Epidermal melanocyte (primary cell): ENCODE results near the gene EPHA2.
"Not testable (repeated sequence)": the region's sequence is repeated elsewhere in the genome, so short reads cannot be mapped to it uniquely, and the experiment has no call there.

Experiments used
- DNase-seq: peaks from one replicate; pipeline ENCODE4 v3.0.0; 2011; ENCODE audit warnings: low spot score; ENCODE audit not compliant: insufficient read length

EPHA2 gene

DNA sequence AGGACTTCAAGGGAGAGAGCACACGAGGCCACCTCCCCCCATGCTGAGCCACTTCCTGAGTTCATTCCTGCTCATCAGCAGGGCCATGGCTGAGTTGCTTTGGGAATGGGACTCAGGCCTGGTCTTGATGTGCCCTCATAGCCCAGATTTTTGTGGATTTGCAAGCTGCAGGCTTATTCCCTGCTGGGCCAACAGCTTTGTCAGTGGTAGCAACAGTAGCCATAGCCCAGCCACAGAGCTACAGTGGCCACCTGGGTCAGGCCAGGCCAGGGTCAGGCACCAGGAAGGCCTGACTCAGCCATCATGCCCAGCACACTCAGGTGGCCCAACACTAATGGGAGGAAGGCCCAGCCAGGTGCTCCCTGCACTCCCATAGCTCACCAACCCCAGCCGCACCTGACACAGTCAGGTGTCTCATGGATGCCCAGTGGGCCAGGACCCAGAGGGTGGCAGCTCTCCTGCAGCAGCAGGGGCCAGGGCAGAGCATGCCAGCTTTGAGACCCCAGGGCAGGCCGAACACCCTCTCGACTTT, 33.5 kb downstream of the EPHA2 start:
- no peak for DNase-seq

DNA sequence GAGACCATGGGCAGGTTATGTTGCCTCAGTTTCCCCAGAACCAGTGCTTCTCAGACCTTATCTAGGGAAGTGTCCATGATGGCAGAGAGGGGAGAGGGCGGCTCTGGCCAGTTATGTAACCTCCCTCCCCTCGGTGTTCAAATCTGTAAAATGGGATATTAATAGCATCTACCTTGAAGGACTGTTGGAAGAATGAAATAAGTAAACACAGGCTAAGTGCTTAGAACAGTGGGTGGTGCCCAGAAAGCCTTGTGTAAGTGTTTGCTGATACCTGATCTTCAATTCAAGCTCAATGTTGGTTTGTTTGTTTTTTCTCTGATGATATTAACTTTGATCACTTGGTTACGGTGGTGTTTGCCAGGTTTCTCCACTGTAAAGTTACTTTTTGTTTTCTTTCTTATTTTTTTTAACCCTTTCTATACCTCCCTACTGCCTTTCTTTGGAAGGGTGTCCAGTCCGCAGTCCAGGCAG, 34.9 kb downstream of the EPHA2 start:
- no peak for DNase-seq

GRCh38 chr1:16120407-16120806, 35.5 kb downstream of the EPHA2 start:
- DNase-seq: no peak

DNA sequence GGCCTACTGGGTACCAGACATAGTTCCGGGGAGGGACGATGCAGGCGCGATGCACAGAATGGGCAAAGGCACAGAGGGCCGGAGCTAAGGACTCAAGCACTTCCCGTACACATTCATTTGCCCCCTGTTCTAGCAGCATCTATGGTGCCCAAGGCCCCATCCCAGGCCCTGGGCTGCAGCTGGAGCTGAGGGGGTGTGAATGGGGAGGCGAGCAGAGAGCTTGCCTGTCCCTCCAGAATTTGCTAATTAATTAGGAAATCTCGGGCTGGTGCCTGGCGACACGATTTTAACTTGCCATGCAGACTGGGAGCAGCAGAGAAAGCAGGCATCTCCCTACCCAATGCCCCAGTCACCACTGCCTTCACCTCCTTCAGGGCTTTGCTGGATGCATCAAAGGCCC, 35.9 kb downstream of the EPHA2 start:
- no peak for DNase-seq

GRCh38 chr1:16119504-16119903, 36.4 kb downstream of the EPHA2 start:
- DNase-seq: no peak

DNA sequence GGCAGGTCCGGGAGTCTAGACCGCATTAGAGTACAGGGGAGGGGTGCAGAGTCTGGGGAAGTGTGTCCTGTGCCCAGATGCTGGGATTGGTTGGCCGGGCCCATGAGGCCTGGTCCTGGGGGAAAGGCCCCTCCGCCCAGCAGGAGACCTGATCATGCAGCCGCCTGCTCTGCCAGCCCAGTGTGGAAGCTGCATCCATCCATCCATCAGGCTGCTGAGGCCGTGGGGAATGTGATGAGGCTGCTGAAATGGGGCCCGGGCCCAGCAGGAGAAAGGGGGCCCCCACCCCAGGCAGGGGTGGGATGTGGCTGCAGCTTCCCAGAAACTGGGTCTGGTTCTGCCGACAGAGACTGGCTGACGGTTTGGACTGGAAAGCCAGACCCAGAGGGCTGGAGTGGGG, 37.2 kb downstream of the EPHA2 start:
- no peak for DNase-seq

DNA sequence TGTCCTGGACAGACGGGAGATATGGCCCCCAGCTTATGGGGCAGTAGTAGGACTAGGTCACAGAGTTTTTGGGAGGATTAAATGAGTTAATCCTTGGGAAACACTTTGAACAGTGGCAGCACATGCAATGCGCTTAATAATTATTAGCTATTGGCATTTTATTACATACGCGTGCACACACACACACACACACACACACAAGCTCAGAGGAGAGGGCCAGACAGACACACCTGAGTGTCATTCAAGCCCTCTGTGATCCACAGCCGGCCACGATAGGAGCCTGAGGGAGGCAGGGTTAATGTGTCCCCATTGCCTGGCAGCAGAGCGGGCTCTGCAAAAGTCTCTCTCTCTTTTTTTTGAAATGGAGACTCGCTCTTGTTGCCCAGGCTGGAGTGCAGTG, 37.9 kb downstream of the EPHA2 start:
- DNase-seq: no peak

- no peak for DNase-seq
Observed at GRCh38 chr1:16117369-16117768, 38.5 kb downstream of the EPHA2 start.

DNA sequence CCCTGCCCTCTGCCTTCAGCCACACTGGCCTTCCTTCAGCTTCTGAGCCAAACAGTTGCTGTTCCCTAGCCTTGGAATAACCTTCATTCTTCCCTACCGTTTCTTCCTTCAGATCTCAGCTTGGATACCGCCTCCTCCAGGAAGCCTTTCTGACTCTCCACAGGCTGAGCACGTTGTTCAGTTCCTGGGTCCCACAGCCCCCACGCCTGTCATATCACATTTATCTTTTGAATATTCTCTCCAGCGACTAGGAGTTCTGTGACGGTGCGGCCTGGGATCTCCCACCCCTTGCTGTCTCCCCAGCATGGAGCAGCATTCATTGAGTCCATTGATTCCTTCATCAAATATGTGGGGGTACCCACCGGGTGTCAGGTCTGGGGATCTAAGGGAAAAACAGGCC, 39.2 kb downstream of the EPHA2 start:
- DNase-seq: no peak

DNA sequence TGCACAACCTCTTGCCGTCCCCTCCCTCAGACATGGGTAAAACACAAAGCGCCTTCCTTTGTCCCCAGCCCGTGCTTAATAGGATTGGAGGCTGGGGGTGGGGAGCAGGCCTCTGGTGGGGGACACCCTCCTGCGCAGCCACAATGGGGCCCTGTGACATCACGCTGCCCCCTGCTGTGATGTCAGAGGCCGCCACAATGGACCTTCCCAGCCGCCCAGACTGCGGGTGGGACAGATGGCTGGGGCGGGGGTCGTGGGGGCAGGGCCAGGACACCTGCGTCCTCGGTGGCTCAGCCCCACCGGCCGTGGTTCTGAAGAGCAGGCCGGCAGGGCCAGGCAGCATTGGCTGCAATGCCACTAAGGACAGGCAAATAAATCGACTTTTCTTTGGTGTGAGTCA, 39.9 kb downstream of the EPHA2 start:
- no peak for DNase-seq

GRCh38 chr1:16115468-16115983, 40.3 kb downstream of the EPHA2 start:
- no peak for DNase-seq

DNA sequence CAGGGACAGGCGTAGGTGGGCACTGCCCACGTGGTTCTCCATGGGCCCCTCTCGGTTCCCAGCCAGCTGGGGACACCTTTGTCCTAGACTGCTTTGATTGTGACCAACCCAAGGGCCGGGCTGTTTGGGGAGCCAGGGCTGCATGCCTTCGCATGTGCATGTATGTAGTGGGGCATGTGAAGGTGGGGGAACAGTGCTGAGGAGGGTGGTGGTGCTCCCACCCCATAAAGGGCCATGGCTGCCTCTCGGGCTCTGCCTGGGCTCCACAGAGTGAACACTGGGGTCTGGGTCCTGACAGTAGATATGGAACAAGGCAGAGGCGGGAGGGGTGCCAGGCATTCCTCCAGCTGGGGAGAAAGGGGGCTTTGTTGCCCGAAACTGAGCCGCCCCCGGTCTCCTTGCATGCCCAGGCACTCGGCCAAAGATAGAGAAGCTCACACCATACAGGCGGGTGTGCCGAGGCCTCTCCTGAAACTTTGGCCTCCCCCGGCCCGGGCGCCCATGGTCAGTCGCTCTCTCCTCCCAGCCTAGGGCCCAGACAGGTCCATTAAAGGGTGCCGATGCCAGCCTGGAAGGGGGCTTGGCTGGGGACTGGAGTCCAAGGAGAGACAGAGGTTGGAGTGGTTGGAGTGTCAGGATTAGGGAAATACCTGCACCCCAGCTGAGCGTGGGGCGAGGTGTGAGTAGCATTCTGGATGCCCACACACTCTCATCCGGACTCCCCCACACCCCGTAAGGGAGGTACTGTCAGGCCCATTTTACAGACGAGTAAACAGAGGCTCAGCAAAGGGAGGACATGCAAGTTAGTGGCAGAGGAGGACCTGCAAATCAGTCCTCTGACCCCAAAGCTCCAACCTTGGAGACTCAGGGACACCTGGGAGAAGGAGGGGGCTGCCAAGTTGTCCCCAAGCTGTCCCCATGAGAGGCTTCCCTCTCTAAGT, 41.1 kb downstream of the EPHA2 start:
- no peak for DNase-seq

DNA sequence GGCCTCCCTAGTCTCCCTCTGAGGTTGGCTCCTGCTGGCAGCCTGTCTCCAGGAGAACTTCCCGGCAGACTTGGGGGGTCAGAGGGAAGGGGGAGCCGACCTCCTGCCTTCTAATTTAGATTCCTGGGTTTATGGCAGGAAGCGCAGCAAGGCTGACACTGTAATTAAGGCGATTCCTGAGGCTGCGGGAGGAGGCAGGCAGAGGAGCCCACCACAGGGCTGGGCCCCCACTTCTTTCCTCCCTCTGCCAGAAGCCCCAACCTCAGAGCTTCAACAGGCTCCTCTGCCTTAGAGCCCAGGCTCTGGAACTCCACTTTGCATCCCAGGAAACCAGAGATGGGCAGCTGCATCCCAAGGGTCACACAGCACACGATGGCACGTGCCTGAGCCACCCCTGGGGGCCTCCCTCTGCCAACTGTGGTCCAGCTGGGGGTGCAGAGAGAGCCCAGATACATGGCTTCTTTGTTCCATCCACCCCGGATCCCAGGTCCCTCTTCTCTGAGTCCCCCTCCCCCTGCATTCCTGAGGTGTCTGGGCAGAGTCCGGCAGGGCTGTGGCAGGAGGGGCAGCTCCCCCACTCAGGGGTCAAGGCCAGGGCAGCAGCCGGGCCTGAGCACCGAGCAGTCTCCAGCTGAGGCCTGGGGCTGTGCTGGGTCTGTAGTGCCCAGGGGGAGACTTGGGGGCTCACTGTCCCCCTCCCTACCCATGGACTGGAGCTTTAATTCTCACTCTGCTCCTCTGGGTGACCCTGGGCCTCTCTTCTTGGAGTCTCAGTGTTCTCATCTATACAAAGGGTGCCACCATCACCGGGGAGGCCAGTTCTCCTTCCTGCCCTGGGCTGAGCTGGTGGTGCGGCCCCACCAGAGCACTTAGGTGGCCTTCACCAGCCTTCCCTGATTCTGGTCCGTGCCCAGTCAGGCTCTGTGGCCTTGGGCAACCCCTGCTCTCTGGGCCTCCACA, 43.0 kb downstream of the EPHA2 start:
- no peak for DNase-seq

GRCh38 chr1:16111771-16112595, 43.9 kb downstream of the EPHA2 start:
- no peak for DNase-seq

GRCh38 chr1:16110884-16111283, 45.0 kb downstream of the EPHA2 start:
- no peak for DNase-seq

DNA sequence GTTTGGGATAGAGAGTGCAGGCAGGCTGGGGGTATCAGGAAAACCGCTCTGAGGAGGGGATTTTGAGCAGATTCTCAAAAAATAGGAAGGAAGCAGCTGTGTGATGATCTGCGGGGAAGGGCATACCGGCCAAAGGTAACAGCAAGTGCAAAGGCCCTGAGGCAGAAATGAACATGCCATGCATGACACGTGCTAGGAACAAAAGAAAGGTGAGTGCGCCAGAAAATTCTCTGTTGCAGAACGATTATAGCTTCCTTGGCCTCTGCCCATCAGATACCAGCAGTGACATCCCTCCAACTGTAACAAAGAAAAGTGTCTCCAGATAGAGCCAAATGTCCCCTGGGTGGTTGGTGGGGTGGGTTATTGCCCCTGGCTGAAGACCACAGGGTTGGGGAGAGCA, 45.4 kb downstream of the EPHA2 start:
- DNase-seq: no peak

DNA sequence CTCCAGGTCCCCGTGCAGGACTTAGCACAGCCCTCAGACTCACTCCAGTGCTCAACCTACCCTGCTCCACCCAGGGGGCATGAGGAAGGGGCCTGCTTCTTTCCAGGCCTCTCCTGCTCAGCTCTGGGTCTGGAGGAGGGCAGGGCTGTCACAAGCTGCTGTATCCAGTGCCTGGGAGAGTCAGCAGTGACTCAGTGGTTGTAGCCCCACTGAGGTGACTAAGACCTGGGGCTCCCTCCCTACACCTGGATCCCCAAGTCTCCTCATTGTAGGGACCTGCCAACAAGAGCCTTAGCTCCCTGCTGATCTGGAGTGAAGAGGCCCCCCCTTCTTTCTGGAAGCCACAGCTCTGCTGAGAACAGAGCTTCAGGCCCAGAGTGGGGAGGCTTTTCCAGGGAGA, 46.3 kb downstream of the EPHA2 start:
- no peak for DNase-seq

DNA sequence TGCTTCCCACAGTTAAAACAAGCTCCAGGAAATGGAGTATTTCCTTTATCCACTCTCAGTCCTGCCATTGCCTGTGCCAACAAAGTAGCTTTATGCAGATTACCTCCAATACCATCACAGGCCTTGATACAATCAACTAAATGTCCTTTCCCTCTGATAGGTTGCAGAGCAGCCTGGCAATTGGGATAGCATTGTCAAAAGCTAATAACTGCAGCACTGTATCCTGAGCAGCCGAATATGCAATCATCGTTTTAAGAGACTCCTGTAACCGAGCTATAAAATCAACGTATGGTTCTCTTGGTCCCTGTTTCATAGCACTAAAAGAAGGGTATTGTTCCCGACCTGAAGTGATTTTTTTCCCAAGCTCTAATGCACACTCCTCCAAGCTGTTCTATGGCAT, 48.8 kb downstream of the EPHA2 start:
- DNase-seq: not testable (repeated sequence)

- DNase-seq: peak; percentile 9
Observed at GRCh38 chr1:16101623-16102022, 54.2 kb downstream of the EPHA2 start.

GRCh38 chr1:16099412-16099811, 56.5 kb downstream of the EPHA2 start:
- DNase-seq: no peak

GRCh38 chr1:16095447-16095846, 60.4 kb downstream of the EPHA2 start:
- DNase-seq: peak; percentile 13
